Activated B cell treated with CpG ODN at 0.5 μM for 24 hours (primary cell): Measurements from ENCODE around the gene UBE2E1. TPM values are rescaled to one million over a fixed set of nuclear protein-coding genes. Genes with fewer than 3 reads are reported as not detected.

Source experiments
- ATAC-seq: fragments of 200-7000 bp; cut with Tn5 transposase; one replicate; pipeline ENCODE4 v1.10.0; 2021; ENCODE audit warnings: low read depth, mild to moderate bottlenecking, moderate library complexity
- CTCF ChIA-PET: fragments of 350-600 bp; sonication (Branson Sonifier 250); formaldehyde crosslinking; loops from one replicate; lab custom pipeline; 2021; ENCODE audit warnings: antibody characterized with exemption; lab: Charles Lee
- POLR2A ChIA-PET: fragments of 350-600 bp; sonication (Branson Sonifier 250); formaldehyde crosslinking; loops from one replicate; lab custom pipeline; 2021; ENCODE audit warnings: antibody characterized with exemption; lab: Charles Lee
- DNase-seq: peaks from one replicate; pipeline ENCODE4 v3.0.0; 2022
- H3K27ac Mint-ChIP-seq: one replicate; pipeline ENCODE4 v1.8.0; 2020; ENCODE audit warnings: mixed read lengths
- H3K27me3 Mint-ChIP-seq: one replicate; pipeline ENCODE4 v1.8.0; 2021; ENCODE audit warnings: mixed read lengths
- H3K36me3 Mint-ChIP-seq: one replicate; pipeline ENCODE4 v1.8.0; 2021; ENCODE audit warnings: low read depth, mixed read lengths
- H3K4me1 Mint-ChIP-seq: one replicate; pipeline ENCODE4 v1.8.0; 2021; ENCODE audit warnings: mixed read lengths
- H3K4me3 Mint-ChIP-seq: one replicate; pipeline ENCODE4 v1.8.0; 2020; ENCODE audit warnings: mild to moderate bottlenecking, mixed read lengths
- H3K9me3 Mint-ChIP-seq: one replicate; pipeline ENCODE4 v1.8.0; 2020; ENCODE audit warnings: mixed read lengths
- CTCF ChIP-seq: fragments of 200-600 bp; IDR thresholded peaks from one replicate; pipeline ENCODE4 v1.8.0; 2022; ENCODE audit warnings: antibody characterized with exemption, mild to moderate bottlenecking
- intact Hi-C: fragments of 100-400 bp; cut with micrococcal nuclease; formaldehyde crosslinking; loops from one replicate; pipeline ENCODE4 v1.15.1; 2024
- total RNA-seq: library from RNA; stranded (reverse); gene quantifications from 2 replicates; pipeline ENCODE4 v1.2.3, GENCODE V29; 2022

UBE2E1 gene
- total RNA-seq, 1 donor from 2014 or later = 85.2 TPM

GRCh38 chr3:23861689-23862088 is 55.9 kb downstream of the UBE2E1 start:
- ChIA-PET CTCF (no interaction called here), POLR2A (no interaction called here)
- DNase-seq (no peak), ATAC-seq (no peak)
- Mint-ChIP-seq H3K27me3 (no peaks in the 10 kb centered on the region), H3K9me3 (no peaks in the 10 kb centered on the region), H3K36me3 (peaks cover 23% of the 10 kb centered on the region), H3K4me3 (no peak overlapping the region), H3K27ac (no peak overlapping the region), H3K4me1 (peaks cover 70% of the 10 kb centered on the region)
- no peak for TF ChIP-seq CTCF
- intact Hi-C loops = no loop called here

DNA sequence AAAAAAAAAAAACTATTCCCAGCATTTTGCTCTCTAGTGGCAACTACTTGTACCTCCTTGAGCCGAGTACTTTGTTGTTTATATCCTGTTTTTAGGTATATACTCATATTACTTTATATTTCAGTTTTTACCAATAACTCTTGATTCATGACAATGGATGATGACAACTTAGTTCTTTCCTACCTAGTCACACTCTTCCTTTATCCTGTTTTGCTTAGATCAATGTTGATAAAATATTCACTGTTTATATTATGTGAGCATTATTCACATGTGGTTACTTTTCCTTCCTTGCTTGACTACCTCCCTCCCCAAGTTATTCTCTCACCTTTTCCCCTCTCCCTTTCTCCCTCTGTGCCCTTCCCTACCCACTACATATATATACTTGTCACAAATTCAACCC is 57.3 kb downstream of the UBE2E1 start:
- Mint-ChIP-seq H3K4me1 (peaks cover 66% of the 10 kb centered on the region), H3K27ac (no peak overlapping the region), H3K4me3 (no peak overlapping the region), H3K36me3 (peaks cover 23% of the 10 kb centered on the region), H3K9me3 (no peaks in the 10 kb centered on the region), H3K27me3 (no peaks in the 10 kb centered on the region)
- POLR2A ChIA-PET = no interaction called here
- intact Hi-C loops = no loop called here
- DNase-seq (no peak), ATAC-seq (no peak)
- TF ChIP-seq CTCF = no peak
- CTCF ChIA-PET = no interaction called here

DNA sequence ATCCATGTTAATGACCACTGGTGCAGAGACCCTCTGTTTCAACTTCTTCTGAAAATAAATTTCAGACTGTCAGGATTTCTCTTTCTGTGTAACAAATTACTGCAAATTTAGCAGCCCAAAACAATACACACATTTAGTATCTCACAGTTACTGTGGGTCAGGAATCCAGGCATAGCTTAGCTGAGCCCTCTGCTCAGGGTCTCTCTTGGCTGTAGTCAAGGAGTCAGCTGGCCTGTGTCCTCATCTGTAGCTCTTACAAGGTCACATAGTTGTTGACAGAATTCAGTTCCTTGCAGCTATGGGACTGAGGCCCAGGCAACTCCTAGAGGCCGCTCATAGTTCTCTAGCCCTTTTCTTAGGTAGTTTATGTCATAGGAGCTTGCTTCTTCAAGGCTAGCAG is 59.2 kb downstream of the UBE2E1 start:
- ATAC-seq = no peak
- POLR2A ChIA-PET = no interaction called here
- TF ChIP-seq CTCF = no peak
- CTCF ChIA-PET = interaction anchor here (1.0 to 1.5 kb wide), 2 partner anchors 9 to 24 kb away, joined by 3 read pairs; no protein-coding TSS in a partner anchor
- Mint-ChIP-seq H3K4me3 (no peak overlapping the region), H3K27me3 (no peaks in the 10 kb centered on the region), H3K27ac (no peak overlapping the region), H3K9me3 (no peaks in the 10 kb centered on the region), H3K36me3 (peaks cover 23% of the 10 kb centered on the region), H3K4me1 (peaks cover 51% of the 10 kb centered on the region)
- intact Hi-C loops = loop anchor here (5.0 kb wide), 2 partner anchors 943 to 1303 kb away; no protein-coding TSS in a partner anchor
- no peak for DNase-seq

DNA sequence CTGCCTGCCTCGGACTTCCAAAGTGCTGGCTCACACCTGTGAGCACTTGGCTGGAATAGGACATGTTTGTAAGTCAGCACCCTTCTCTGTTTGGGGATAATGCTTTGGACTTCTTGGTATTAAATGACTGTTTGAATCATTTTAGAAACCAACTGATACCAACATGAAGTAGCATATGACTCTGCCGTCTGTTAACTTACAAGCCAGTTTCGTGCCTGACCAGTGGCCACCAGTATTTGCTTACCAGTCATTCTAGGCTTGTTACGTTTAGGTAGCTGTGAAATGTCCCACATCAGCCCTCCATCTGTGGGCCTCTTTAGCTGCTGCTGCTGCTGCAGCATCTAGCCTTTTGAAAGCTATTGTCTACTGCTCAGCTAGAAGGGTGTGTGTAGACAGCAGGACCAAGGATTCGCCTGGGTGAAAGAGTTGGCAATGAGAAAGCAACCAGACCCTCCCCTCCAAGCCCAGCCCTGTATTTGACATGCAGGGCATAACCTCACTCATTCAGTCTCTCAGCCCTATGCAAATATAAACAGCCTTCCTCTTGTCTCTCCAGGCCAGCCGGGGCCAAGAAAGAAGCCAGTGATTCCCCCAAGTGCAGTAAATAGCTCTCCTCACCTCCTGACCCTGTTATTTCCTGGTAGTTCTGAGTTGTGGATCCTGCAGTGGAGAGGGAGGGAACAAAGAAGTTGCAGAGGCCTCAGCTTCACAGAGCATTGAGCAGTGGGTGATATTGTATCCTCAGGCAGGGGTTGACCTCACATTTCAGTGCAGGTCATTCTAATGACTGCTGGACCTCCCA is 60.0 kb downstream of the UBE2E1 start:
- intact Hi-C loops = loop anchor here (5.0 kb wide), 2 partner anchors 943 to 1303 kb away; no protein-coding TSS in a partner anchor
- Mint-ChIP-seq H3K36me3 (peaks cover 23% of the 10 kb centered on the region), H3K27ac (no peak overlapping the region), H3K4me1 (peaks cover 45% of the 10 kb centered on the region), H3K4me3 (no peak overlapping the region), H3K9me3 (no peaks in the 10 kb centered on the region), H3K27me3 (no peaks in the 10 kb centered on the region)
- ChIA-PET CTCF (interaction anchor here (0.7 to 1.5 kb wide), 5 partner anchors 9 to 54 kb away, joined by 3 to 4 read pairs (median 3); no protein-coding TSS in a partner anchor), POLR2A (no interaction called here)
- peak; percentile 57 for ATAC-seq
- TF ChIP-seq CTCF = no peak
- no peak for DNase-seq

- Mint-ChIP-seq H3K36me3 (peaks cover 15% of the 10 kb centered on the region), H3K27me3 (no peaks in the 10 kb centered on the region), H3K9me3 (no peaks in the 10 kb centered on the region), H3K4me3 (no peak overlapping the region), H3K4me1 (peaks cover 40% of the 10 kb centered on the region), H3K27ac (no peak overlapping the region)
- ChIA-PET POLR2A (no interaction called here), CTCF (no interaction called here)
- no peak for TF ChIP-seq CTCF
- intact Hi-C loops = loop anchor here (5.0 kb wide), 2 partner anchors 945 to 1305 kb away; no protein-coding TSS in a partner anchor
- DNase-seq (no peak), ATAC-seq (no peak)
These were observed 61.6 kb downstream of the UBE2E1 start for GRCh38 chr3:23867400-23867799.
